ENCODE results near the gene TAL2. TPM values are rescaled to one million over a fixed set of nuclear protein-coding genes. Genes with fewer than 3 reads are reported as not detected.

The TAL2 gene
- total RNA-seq, 1 donor, result 0.27 TPM

DNA sequence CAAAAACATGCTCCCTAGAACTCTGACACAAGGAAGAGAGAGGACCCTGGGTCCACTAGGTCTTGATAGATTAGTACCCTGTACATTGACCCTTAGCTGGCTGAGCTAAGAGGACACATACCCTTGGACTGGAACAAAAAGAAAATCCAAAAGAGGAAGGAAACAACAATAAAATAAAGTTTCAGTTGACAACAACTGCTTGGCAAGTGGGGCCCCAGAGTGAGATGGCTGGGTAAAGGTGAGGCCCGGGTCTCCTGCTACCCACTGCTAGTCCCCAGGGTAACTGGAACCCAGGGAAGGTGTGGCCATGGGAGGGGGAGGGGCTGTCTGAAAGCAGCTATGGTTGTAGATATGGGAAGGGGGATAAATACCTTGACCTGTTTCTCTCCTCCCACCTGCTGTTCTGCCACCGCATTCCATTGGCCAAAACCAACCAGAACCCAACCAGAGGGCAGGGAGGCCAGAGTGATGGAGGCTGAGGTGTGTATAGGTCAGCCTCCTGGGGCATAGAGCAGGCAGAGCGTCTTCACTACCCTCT, 11.7 kb downstream of the TAL2 start:
- no peak for DNase-seq (ENCODE audit: low read depth in 2 of 3, low spot score in 2 of 3)

DNA sequence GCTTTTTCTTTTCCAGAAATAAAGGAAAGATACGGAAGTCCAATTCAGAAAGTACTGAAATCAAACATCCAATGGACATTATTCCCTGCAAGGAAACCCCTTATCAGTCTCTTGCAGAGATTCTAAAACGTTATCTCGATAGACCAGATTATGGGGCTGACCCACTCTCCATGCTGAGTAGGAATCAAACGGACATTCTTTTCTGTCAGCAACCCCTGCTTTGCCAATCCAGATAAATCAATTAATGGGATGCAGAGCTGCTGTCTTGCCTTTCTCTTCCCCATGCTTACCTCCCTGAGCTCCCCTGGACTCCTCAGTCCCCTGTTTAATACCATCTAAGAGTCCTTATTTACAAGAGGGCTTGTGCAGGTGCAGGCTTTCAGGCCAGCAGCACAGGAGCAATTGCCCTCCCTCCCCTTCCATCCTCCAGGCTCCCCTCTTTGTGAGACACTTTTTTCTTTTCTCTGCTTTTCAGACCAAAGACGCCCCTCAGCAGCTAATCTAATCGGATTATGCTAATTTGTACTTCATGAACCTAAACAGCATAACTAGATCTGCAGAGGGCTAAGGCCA, 14.2 kb downstream of the TAL2 start:
- DNase-seq (ENCODE audit: low read depth in 2 of 3, low spot score in 2 of 3), result no peak

DNA sequence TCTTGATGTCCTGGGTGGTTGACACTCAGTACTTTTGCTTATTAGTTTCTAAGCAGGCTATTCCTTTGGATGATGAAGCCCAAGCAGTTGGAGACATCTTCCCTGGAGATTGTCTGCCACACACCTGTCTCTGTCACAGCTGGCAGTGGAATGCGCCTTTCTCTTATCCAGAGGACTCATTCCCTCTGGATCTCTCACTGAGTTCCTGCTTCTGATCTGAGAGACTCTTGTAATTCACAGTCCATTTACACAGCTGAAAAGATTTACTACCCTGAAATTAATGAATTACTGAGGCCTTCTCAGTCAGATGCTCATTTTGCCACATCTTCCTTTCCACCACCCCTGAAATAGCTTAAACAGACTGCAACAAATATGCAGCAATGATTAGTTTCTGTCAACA, 15.9 kb downstream of the TAL2 start:
- no peak for DNase-seq (ENCODE audit: low read depth in 2 of 3, low spot score in 2 of 3)

DNA sequence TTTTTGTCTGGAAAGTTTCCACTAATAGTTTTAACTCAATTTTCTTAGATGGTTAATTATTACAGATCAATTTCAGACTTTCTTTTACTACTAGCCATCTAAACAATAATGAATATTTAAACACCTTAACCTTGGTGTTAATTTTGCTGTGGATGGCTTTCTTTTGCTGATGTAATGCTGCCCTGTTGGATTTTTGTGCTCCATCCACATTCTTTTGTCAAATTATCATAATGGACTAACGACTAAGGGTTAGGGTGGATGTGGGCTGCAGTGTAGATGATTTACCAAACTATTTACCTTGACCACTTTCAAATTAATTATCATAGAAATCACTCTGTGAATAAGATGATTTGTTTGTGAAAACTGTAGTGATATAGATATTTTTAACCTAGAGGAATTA, 16.5 kb downstream of the TAL2 start:
- DNase-seq (ENCODE audit: low read depth in 2 of 3, low spot score in 2 of 3), result no peak

DNA sequence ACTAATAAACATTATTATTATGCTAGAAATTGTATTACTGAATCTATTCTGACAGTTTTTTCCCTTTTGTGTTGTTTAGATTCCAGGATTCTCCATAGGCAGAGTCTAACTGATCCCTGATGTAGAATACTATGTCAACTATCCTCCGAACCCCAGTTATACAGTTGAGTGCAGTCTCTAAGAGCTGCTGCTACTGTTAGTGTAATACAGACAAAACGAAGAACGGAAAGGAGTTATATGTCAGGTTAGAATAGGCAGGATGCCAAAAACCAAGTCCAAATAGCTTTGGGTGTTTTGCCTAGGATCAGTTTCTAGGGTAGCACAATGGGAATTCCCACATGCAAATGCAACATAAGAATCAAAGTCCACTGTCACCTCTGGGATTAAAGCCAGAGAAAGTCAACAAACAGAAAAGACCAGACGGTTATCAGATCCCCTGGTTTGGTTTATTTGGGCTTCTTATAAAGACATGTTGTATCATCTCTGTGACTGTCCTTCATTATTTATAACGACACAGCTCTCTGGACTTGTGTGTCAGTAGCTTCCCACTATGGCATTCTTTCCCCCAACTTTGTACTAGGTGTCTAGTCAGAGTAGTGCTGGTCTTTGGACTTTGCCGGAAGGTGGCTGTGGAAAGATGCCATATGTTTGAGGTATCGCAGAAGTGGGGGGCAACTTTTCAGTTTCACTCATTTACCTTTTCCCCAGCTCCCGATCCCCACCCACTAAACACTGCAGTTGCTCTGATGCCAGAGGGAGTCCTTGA, 17.2 kb downstream of the TAL2 start:
- DNase-seq (ENCODE audit: low read depth in 2 of 3, low spot score in 2 of 3), result no peak

DNA sequence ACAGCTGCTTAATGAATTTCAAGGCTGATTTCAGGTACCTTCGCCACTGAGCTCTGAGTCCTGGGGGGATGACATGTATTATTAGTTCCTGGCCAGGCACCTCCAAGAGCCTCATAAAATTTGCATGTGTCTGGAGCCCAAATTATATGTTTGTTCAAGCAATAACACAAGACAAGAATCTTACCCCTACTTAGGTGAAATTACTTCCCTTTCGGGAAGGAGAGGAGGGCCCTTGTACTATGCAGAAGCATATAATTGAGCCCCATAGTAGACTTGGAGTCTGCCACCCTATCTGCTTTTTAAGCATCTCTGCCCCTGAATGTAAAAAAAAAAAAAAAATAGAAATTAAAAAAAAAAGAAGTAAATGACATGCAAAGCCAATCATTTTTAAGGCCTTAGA, 19.1 kb downstream of the TAL2 start:
- no peak for DNase-seq (ENCODE audit: low read depth in 2 of 3, low spot score in 2 of 3)

DNA sequence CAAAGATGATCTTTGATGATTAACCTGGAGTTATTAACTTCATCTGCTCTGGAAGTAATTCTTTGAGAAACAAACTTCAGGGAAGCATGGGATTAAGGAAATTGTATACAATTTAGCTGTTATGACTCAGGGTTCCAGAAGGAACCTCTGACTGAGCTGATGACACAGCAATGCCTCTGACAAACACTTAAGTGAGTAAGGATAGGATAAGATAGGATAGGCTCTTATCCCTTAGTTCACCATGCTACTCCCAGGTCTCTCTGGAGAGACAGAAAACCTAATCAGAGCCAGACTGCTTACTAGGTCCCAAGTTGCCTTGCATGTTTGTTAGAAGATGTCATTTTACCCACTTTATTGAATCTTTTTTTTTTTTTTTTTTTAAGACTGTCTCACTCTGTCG, 19.5 kb downstream of the TAL2 start:
- no peak for DNase-seq (ENCODE audit: low read depth in 2 of 3, low spot score in 2 of 3)

DNA sequence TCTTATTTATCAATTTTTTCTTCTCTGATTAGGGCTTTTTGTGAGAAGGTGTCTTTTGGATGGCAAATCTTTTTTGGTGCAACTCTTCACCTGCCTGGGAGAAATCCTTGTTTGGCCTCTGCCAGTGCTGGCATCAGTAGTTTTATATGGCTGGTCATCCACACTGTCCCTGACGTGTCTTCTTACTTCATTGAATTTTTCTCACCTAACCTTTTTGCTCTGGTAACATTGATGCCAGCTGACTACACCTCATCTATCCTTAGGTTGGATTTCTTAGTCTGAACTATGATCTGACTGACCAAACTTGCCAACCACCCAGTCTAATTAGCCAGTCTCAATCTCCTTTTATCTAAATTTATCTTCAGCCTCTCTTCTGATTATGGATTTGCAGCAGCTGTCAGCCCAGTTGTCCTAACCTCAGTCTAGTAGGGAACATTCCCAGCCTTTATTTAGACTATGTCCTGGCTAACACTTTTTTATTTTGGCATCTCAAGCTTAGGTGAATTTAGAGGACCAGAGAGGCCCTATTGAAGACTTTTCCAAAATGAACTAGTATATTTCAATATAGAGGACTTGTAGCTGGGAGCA, 21.5 kb downstream of the TAL2 start:
- DNase-seq (ENCODE audit: low read depth in 2 of 3, low spot score in 2 of 3), result no peak

DNA sequence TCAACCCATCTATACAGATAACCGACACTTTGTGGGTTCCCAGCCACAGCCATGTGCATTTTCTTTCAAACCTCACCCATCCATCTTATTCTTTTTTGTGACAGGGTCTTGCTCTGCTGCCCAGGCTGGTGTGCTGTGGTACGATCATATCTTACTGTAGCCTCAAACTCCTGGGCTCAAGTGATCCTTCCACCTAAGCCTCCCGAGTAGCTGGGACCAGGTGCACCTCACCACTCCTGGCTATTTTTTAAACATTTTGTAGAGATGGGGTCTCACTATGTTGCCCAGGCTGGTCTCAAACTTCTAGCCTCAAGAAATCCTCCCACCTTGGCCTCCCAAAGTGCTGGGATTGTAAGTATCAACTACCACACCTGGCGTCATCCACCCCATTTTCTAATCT, 24.7 kb downstream of the TAL2 start:
- no peak for DNase-seq (ENCODE audit: low read depth in 2 of 3, low spot score in 2 of 3)

DNA sequence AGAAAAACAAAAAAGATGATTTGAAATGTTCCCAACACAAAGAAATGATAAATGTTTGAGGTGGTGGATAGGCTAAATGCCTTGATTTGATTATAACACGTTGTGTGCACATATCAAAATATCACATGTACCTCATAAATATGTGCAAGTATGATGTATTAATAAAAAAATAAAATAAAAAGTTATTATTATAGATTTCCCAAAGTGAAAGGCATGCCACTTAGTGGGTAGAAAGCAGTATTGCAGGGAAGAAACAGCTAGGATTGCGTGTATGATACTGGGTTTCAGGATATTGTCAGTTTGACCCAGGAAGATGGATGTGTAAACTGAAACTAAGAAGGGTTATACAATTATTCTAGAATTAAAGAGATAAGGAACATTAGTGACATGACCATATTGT, 28.5 kb downstream of the TAL2 start:
- DNase-seq (ENCODE audit: low read depth in 2 of 3, low spot score in 2 of 3), result peak in 1 of 3 donors; percentile 14

DNA sequence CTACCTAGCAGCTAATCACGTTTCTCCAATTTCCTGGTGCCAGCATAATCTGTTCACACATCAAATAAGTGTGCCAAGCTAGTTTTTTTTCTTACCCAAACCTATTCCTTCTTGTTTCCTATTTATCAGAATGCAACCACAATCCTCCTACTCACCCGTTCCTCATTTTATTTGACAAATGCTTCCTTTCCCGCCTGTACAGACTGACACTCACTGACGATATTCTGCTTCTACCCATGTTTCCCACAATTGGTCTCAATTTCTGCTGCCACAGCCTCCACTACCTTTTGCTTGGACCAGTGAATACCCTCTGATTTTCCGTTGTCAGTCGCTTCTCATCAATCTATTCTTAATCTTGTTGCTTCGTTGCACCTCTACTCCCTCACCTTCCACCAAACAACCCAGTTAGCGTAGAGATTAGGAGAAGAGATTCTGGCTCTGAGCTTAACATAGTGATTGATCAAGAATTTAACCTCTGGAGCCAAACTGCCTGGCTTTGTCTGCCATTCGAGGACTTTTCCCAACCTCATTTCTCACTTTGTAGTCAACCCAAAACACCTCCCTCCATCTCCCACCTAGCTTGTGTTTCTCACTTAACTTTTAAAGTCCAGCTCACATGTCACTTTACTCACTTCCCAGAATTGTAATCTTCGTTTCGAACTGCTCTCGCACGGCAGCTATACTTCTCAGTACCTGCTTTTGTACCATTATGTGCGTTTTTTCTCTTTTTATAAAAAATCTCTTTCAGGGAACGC, 31.4 kb downstream of the TAL2 start:
- DNase-seq (ENCODE audit: low read depth in 2 of 3, low spot score in 2 of 3), result peak in 1 of 3 donors; percentile 22

DNA sequence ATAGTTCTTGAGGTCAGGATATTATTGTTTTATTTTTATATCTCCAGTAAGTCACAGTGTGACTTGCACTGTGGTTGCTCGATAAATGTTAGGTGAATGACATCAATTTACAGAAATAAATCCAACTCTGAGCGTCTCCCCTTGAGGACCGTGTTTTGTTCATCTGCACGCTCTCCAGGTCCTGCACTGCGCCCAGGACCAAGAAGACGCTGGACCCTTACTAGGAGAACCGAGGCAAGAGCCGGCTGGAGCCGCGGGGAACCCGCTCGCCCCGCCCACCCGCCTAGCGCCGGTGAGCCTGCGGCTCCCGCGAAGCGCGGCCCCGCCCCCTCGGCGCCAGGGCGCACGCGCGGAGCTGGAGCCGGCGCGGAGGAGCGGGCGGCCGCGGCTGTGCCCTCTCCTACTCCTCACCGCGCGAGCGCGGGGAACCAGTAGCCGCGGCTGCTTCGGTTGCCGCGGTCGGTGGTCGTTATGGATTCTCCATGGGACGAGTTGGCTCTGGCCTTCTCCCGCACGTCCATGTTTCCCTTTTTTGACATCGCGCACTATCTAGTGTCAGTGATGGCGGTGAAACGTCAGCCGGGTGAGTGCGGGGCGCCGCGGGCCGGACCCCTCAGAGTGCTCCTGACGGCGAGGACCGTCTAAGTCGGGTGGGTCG, 32.1 kb downstream of the TAL2 start, which contains the start of gene TMEM38B:
TSS of gene TMEM38B (plus strand) at position 352 of the 658 bp plus-strand sequence. CDS start at position 472, 120 bp downstream.
- peak; percentile 71 to 80 (median 76) for DNase-seq (ENCODE audit: low read depth in 2 of 3, low spot score in 2 of 3)

DNA sequence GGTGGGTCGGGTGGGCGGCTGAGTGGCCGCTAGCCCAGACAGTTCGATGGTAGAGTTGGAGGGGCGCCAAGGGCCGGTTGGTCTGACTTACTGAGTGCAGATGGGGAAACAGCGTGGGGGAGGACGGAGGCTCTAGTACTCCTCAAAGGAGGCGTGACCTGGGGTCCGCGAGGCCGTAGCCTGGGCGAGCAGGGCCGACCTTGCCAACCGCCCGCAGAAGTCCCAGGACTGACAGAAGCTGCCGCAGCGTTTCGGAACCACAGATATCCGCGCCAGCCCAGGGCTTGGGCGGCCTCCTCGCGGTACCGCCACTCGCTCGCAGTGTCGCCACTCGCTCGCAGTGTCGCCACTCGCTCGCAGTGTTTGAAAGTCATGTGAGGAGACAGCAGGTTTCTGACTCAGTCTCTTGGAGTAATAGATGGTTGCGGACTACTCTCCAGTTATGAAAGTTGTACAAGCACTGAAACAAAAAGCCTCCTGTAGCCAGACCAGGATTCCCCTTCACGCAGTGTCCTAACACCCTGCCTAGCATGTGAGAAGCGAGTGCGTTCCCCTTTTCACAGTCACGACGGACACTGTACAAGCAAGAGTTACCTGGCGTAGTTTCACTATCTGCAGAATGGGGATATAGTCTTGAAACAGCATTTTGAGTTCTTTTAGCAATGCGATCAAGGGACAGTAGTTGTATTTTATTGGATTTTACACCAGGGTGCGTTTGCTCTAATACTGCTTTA, 32.8 kb downstream of the TAL2 start:
- peak; percentile 23 to 67 (median 64) for DNase-seq (ENCODE audit: low read depth in 2 of 3, low spot score in 2 of 3)

DNA sequence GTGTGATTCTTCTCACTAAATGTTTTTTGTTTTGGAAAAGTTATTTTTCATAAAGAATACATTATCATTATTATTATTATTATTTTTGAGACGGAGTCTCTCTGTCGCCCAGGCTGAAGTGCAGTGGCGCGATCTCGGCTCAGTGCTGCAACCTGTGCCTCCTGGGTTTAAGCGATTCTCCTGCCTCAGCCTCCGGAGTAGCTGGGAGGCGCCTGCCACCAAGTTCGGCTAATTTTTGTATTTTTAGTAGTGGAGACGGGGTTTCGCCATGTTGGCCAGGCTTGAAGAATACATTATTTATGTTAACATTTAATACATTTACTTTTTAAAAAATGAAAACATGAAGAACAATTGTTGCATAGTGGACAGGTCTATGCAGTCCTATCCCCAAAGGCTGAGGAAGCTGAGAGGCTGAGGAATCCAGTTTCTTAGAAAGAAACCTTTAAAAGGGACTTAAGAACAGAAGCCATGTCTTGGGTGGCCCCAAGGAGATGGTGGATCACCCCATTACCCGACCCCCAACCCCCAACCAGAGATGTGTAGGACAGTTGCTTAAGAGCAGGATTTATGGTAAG, 34.0 kb downstream of the TAL2 start:
- no peak for DNase-seq (ENCODE audit: low read depth in 2 of 3, low spot score in 2 of 3)

DNA sequence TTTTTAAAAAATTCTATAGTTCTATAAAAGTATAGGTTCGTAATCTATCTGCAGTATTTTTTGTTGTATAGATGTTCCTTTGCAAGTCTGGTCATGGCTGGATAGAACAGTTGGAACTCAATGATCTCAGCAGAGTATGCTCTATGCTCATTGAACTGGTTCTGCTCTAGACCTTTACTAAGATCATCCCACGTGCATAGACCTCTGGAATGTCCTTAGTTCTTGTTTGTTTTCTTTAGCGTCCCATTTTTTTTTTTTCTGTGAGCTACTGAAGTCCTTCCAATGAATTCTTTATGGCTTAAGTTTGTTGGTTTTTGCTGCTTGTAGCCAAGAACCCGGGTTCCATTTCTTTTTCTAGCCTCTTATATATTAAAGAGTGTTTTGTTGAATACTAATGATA, 35.6 kb downstream of the TAL2 start:
- no peak for DNase-seq (ENCODE audit: low read depth in 2 of 3, low spot score in 2 of 3)

DNA sequence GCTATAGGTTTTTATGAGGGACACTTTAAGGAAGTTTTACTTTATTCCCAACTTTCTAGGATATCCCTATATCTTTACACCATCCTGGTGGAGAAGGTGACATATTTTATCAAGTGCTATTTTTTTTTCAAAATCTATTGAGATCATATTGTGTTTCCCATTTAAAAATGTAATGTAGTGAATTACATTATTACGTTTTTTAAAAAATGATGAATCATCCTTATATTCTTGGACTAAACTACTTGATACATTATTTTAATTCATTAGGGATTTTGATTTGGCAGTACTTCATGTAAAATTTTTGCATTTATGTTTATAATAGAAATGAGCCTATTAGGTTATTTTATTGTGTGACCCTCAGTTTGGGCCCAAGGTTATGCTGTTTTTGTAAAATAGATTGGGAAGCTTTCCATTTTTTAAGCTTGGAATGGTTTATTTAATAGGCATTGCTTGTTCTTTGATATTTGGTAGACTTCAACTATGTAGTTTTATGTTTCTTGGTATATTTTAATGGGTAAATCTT, 36.2 kb downstream of the TAL2 start:
- DNase-seq (ENCODE audit: low read depth in 2 of 3, low spot score in 2 of 3), result no peak

DNA sequence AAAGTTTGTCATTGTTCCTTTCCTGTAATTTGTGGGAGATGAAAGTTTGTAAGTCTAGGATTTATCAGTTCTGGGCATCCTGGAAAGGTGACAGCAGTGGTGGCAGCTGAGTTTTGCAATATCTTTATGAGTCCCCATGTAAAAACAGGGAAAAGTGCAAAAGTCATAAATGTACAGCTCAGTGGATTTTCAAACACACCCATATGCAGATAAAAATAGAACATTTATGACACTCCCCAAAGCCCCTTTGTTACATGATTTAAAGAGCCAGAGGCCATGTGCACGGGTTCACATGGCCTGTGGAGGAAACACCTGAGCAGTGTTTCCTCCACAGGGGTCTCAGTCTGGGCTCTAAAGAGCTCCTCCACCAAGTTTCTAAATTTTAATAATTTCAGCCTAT, 38.4 kb downstream of the TAL2 start:
- peak in 2 of 3 donors; percentile 56 to 80 for DNase-seq (ENCODE audit: low read depth in 2 of 3, low spot score in 2 of 3)

DNA sequence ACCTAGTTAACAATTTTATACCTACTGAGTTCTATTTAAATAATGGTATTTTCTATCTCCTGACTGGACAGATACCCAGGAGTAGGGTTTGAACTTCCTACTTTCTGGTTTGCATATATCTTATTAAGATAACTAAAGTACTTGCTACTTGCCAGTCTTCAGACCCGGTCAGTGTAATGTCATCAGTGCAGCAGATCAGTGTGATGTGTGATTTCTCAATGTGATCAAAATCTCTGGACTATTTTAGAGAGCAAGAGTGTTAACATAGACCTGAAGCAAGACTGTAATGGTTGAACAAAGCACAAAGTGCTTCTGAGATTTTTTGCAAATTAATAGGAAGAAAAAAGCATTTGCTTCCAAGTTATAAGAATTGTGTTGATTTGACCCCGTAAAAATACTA, 38.9 kb downstream of the TAL2 start:
- DNase-seq (ENCODE audit: low read depth in 2 of 3, low spot score in 2 of 3), result peak in 1 of 3 donors; percentile 7

DNA sequence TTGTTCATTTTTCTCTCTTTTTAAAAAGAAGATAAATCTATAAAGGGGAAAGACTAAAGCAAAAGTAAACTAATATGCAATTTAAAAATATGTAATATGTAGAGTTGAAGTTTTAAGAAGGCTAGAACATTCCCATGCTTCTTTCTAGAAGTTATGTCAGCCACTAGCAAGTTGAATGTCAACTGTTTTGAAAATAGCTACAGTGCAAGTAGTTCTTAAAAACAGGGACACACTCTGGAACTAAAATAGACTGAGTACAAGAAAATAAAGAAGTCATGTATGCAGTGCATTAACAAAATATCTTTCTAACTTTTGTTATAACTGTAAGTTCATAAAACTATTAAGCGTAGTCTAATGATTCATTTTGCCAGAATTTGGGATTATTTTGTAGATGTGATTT, 40.0 kb downstream of the TAL2 start:
- no peak for DNase-seq (ENCODE audit: low read depth in 2 of 3, low spot score in 2 of 3)
